Superior temporal gyrus (tissue), 1 donor: ENCODE results near the gene ELOVL4.

Source experiments
- DNase-seq: peaks from one replicate; pipeline ENCODE4 v3.0.0-alpha.2; 2016; ENCODE audit errors: extremely low spot score

The ELOVL4 gene

DNA sequence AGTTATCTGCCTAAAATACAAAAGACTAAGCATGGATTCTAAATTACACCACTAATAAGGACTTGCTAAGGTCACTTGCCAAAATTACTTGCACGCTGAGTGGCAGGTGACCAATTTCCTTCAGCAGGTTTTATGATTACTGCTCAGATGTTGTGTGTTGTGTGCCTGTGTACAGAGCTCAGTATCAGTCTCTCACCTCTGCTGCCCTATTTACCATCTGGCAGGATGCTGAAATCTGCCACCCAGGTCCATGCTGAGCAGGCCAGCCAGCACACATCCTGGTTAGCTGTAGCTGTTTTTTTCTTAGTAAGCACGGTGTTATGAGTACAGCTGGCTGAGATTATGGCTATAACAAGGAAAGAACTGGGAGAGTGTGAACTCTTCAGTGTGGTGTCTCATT, 34.0 kb downstream of the ELOVL4 start:
- DNase-seq, result no peak

DNA sequence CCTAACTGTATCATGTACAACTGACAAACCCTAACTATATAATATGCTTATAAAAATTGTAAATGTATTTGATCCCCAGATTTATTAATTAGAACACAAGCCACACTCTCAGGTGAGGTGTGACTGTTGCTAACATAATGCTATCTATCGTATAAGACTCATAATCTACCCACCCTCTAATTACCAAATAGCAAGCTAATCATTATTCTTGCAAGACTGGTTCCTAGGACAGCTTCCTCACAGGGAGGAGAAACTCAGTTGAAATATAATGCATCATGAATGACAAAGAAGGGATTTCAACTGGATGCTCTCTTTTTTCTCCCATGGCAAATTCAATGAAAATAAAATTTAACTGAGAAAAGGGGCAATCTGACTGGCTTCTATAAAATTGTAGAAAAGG, 35.4 kb downstream of the ELOVL4 start:
- DNase-seq, result no peak

DNA sequence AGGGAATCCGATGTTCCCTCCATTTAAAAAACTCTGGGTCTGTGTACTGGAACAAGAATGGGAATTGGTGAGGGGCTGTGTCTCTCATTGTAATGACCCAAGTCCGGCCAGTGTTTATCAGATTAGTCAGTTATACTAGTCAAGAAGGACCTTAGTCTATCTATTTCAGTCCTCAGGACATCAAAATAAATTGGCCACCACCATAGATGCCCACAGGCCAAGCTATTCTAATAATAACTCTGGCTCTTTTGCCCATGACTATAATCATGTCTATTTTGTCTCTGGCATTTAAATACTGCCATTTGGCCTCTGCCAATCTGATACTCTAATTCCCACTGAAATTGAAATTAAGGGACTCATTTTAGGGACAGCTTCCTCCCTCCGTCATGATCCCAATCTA, 37.8 kb downstream of the ELOVL4 start:
- DNase-seq, result no peak

DNA sequence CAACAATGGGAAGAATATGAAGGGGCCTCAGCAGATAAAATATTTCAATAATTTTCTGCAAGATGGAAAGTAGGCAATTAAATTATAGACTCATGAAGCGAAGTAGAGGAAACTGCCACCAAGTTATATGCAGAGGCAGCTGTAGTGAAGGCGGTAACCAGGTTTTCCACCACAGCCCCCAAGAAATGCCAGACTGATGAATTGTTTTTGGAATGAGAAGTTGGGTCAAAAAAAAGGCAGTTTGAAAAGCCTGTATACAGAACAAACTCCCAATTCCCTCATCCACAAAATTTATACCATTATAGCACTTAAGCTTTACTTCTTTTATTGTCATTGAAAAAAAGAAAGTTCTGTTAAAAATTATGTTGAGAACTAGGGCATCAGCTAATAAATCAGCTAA, 45.3 kb downstream of the ELOVL4 start:
- DNase-seq, result no peak

DNA sequence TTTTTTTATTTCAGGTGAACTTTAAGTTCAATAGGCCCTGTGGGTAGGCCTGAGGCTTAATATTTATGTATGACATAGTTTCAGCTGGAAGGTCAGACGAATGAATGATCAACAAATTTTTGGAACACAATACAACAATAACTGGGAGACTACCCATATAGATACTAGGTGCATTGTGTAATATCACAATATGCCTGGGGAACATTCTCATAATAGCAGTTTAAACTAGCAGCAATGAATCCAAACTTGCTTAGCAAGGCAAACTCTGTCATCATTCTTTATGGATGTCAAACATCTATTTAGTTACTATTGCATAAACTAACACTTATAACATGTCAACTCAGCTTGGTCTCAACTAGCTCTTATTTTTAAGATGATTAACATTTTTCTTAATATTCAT, 49.3 kb downstream of the ELOVL4 start:
- no peak for DNase-seq

DNA sequence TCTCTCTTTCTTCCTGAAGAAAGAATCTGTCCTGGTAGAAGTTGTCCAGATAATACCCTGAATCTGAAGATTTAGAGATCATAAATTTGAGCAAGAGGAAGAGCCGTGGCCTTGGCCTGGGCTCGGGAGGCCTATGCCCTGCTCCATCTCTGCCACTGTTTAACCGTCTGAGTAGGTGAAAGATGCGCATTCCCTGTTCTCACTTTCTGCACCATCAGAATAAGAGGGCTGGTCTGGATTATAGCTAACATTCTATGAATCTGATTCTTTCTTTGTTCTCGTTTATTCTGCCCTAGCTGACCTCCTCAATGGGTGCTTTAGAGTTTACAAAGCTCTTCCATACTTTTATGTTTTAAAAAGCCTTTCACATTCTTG, 51.3 kb downstream of the ELOVL4 start:
- DNase-seq, result no peak

DNA sequence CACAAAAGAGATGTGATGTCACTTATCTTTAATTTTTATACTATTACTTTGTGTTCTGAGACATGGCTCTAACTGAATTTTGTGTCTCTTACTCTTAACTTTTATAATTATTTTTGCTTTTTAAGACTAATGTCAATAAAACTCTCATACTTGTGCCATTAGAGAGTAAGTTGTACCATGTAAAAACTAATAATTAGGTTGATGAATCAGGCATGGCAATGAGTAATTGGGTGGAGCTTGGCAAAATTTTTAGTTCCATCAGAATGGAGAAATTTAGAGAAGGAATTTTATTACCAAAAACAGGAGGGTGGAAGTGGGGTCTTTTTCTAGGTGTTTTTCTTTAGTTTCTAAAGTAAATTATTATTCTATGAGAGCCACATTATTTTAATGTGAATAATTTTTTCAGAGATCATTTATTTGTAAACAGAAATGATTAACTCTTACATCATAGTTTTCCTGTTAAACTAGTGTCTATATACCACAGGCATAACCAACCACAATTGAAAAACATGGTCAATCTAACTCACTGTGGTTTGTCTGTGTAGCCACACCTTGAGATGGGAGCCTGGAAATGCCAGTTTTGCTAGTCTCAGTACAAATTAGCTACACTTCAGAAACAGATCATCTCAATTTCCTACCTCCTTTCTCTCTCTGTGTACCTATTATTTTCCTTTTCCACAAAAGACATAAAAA, 51.8 kb downstream of the ELOVL4 start:
- DNase-seq, result no peak

DNA sequence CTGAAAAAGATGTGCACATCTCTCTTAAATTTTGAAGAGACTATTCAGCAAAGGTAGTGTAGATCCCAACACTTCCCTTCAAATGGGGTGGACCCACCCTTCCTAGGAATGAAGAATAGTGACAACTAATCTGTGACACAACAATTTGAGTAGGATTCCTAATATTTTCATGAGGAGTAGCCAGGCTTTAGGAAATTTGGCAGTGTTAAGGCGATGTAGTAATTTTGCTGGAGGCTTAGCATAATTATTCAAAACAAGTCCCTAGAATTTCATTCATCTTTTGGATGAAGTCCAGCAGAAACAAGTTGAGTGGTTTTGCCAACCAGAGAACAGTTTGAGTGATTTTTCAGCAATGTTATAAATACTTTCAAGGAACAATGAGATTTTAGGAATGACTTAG, 52.4 kb downstream of the ELOVL4 start:
- DNase-seq, result no peak

DNA sequence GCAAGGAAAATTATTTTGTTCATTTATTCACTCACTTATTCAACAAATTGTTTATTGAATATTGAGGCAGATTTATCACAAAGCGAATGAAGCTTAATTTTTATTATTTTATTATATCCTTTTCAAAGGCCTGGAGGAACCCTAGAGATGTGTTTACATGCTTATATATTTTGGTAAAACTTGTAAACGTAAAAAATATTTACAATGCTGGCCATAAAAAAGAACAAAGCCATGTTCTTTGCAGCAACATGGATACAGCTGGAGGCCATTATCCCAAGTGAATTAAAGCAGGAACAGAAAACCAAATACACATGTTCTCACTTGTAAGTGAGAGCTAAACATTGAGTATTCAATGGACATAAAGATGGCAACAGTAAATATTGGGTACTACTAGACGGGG, 58.8 kb downstream of the ELOVL4 start:
- DNase-seq, result no peak

DNA sequence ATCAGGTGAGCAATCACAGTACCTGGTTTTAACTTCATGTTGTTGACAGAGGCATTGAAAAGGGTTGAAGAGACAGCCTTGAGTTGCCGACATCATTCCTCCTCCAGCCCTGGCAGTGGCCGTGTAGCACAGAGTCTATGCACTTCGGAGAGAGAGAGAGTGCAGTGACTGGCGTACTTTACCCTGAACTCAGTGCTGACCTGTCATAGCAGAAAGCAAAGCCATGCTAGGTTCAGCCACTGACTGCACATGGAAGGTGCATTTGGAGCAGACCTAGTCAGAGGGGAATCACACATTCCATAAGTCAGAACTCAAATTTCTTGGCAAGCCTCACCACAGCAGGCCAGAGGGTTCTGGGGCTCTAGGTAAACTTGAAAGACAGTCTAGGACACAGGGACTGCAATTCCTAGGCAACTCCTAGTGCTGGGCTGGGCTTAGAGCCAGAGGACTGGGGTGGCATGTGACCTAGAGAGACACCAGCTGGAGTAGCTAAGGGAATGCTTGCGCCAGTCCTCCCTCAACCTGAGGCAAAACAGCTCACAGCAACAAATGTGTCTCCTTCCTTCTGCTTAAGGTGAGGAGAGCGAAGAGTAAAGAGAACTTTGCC, 69.1 kb downstream of the ELOVL4 start:
- no peak for DNase-seq

DNA sequence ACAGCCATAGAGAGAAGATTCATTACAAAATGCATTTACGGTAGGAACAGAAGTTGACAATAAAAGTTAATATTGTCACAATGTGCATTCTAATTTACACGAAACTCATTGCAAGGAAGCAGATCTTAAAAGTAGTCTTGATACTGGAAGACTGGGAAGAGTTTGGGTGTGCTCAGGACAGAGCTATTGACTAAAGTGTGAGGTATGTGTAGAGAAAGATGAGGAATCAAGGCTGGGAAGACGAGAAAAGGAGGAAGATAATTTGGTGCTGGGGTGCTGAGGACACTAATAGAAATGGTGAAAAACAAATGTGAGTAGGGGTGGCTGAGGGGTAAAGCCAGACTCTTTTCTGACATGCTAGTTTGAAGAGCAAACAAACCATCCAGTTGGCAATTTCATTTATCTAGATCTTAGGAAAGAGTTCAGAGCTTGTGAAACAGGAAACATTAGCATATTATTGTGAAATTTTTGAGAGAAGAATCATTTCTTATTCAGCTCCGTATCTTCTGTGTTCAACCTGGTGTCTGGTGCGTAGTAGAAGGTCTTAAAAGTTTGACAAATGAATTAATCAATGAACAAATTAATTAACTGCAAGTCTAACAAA, 72.7 kb downstream of the ELOVL4 start:
- no peak for DNase-seq

DNA sequence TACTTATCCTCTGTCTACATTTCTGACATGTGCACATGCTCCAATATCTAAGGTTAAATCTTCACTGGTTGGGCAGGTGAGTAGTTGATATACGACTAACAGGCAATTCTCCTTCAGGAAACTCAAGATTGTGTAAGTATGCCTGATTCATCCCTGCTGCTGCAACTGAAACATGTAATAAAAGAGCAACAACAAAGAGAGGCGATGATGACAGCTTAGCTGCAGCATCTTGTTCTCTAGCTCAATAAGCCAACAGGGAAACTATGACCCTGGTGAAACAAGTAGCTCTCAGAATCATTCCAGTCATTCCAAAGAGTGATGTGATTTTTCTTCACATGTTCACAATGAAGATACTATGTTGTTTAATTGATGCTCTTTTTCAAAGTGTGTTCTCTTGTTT, 74.4 kb downstream of the ELOVL4 start:
- DNase-seq, result no peak

DNA sequence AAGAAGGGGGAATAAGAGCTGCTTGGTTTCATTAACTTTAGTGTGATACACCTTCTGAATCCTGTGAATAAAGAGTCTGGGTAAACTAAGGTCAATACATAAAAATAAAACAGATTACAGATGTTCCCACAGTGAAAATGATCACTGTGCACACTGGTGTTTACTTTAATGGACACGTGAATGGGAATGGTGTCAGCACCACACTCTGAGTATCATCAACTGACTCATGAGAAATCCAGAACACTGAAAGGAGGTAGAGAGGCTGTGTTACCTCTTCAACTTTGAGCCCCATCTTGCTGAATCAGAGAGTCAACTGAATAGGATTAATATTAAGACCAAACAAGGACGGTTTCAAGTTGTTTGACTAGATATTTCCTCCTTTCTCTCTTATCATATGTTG, 75.0 kb downstream of the ELOVL4 start:
- DNase-seq, result no peak

DNA sequence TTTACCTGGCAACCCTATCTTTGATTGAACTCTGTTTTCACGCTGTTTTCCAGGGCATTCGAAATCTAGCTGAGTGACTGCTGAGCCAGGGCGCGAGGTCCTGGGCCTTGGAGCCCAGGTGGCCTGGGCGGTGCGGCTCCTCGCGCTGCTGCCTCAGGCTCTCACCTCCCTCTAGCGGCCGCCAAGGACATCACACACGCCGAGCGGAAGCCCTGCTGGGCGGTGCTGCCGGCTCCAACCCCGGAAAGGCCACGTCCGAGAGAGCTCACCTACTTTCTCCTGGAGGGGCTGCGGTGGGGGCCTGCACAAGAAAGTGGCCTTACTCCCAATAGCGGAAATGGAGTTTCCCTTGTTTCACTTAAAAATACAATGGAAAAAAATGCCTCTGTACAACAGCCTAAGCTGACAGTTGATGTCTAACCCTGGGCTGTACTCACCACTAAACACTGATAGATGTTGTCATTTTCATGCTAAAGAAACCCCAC, 77.7 kb downstream of the ELOVL4 start:
- peak; percentile 82 for DNase-seq

DNA sequence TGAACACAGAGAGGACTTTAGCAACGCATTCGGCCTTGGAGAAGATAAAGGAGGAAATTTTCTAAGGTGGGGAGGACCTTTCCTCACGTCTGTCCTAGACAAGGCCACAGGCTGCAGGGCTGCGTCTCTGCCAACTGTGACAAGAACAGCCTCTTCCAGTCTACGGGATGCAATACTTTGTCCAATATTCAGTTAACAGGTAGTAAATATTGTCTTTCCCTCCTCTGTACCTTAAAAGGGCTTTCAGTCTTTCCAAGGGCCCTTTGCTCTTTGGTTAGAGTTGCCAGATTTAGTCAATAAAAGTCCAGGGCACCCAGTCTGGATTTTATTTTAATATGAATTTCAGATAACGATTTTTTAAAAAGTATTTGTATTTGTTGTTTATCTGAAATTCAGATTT, 78.2 kb downstream of the ELOVL4 start:
- DNase-seq, result no peak

DNA sequence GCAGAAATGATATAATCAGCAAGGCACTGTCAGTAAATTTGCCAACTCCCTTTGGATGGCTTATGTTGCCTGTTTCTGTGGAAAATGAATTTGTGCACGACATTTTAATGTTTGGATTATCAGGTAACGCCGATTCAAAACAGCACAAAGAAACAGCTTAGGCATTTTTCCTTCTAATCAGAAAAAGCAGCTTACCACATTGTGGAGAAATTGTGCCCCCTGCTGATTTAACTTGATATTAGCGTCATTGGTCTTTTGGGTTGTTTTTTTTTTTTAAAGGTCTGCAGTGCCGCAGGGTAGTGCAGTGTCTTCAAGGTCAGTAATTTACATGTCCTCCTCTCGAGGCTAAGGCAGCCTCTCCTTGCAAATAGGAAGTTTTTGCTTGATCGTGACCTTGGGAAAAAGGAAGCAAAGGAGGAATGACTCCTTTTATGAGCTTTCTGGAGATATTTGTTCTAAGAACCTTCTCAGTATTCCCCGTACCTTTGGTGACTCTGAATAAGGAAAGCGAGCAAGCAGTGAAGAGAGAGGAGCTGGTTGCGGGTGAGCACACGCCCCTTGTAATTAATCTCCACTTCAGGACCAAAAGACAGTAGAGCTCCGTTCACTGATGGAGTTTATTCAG, 79.1 kb downstream of the ELOVL4 start:
- DNase-seq, result peak; percentile 94
